AG10803 (cell line): ENCODE measurements around the gene KLHL34.
A peak's percentile ranks its signal among the peaks of the same experiment; 100 is the strongest.

Experiments used
- DNase-seq: peaks from one replicate; pipeline ENCODE4 v3.0.0; 2010; ENCODE audit warnings: low read depth
- H3K4me3 ChIP-seq: 2 replicates; pipeline ENCODE4 v1.5.1; 2011; ENCODE audit warnings: mild to moderate bottlenecking, low read length, control low read depth
- CTCF ChIP-seq: conservative IDR thresholded peaks from 2 replicates; pipeline ENCODE4 v1.5.1; 2011; ENCODE audit warnings: mild to moderate bottlenecking, low read length, control low read depth, inconsistent platforms

The KLHL34 gene

GRCh38 chrX:21655901-21656586, 2.1 kb downstream of the KLHL34 start:
- DNase-seq: no peak
- no peak overlapping the region for H3K4me3 ChIP-seq
- no peak for TF ChIP-seq CTCF

GRCh38 chrX:21645886-21646285, 12.2 kb downstream of the KLHL34 start:
- no peak for DNase-seq
- no peak for TF ChIP-seq CTCF
- H3K4me3 ChIP-seq: no peak overlapping the region

GRCh38 chrX:21645431-21645830, 12.7 kb downstream of the KLHL34 start:
- no peak for TF ChIP-seq CTCF
- no peak overlapping the region for H3K4me3 ChIP-seq
- peak; percentile 14 for DNase-seq

GRCh38 chrX:21639775-21640174, 18.4 kb downstream of the KLHL34 start:
- H3K4me3 ChIP-seq: no peak overlapping the region
- no peak for TF ChIP-seq CTCF
- DNase-seq: no peak

- H3K4me3 ChIP-seq: no peak overlapping the region
- TF ChIP-seq CTCF: no peak
- DNase-seq: peak; percentile 61
Measured at GRCh38 chrX:21638311-21638710, 19.8 kb downstream of the KLHL34 start.

- no peak for TF ChIP-seq CTCF
- DNase-seq: peak; percentile 3
- H3K4me3 ChIP-seq: no peak overlapping the region
Measured at GRCh38 chrX:21632027-21632426, 26.1 kb downstream of the KLHL34 start.

- DNase-seq: no peak
- TF ChIP-seq CTCF: no peak
Measured at GRCh38 chrX:21623778-21624501, 34.2 kb downstream of the KLHL34 start.

More at GRCh38 chrX:21623778-21624501, 34.2 kb downstream of the KLHL34 start:
- H3K4me3 ChIP-seq: no peak overlapping the region
